MCF 10A (cell line): ENCODE data around the gene MIA. TPM values are rescaled to one million over a fixed set of nuclear protein-coding genes. Genes with fewer than 3 reads are reported as not detected.

Experiments
- BruUV-seq: library from RNA; stranded (reverse); fragments of 400-500 nt; replicated peaks from 2 replicates; lab custom pipeline; 2021; lab: Mats Ljungman, UMichigan
- CTCF ChIA-PET: fragments of 300-600 bp; sonication (Branson Sonifier 250); formaldehyde crosslinking; extraction: SDS; loops from one replicate; lab custom pipeline; 2021; ENCODE audit warnings: antibody characterized with exemption, inconsistent platforms; lab: Yijun Ruan, JAX
- POLR2A ChIA-PET: fragments of 300-600, 350-650 bp; sonication (Branson Sonifier 250); formaldehyde crosslinking; extraction: SDS; loops from one replicate; lab custom pipeline; 2020; ENCODE audit warnings: antibody characterized with exemption, inconsistent platforms; lab: Yijun Ruan, JAX
- DNase-seq: peaks from one replicate; pipeline ENCODE4 v3.0.0-alpha.2; 2018; ENCODE audit not compliant: unreplicated experiment
- H3K27ac Mint-ChIP-seq: one replicate; pipeline ENCODE4 v1.8.0; 2022; ENCODE audit warnings: mild to moderate bottlenecking, low read depth, mixed read lengths; ENCODE audit not compliant: unreplicated experiment
- H3K27me3 Mint-ChIP-seq: one replicate; pipeline ENCODE4 v1.8.0; 2022; ENCODE audit warnings: mixed read lengths; ENCODE audit not compliant: insufficient read depth, unreplicated experiment
- H3K36me3 Mint-ChIP-seq: one replicate; pipeline ENCODE4 v1.8.0; 2022; ENCODE audit warnings: mild to moderate bottlenecking, moderate library complexity, mixed read lengths; ENCODE audit not compliant: insufficient read depth, unreplicated experiment
- H3K4me1 Mint-ChIP-seq: one replicate; pipeline ENCODE4 v1.8.0; 2022; ENCODE audit warnings: mixed read lengths; ENCODE audit not compliant: insufficient read depth, unreplicated experiment
- H3K4me3 Mint-ChIP-seq: one replicate; pipeline ENCODE4 v1.8.0; 2022; ENCODE audit warnings: mild to moderate bottlenecking, moderate library complexity, mixed read lengths; ENCODE audit not compliant: unreplicated experiment
- H3K9me3 Mint-ChIP-seq: one replicate; pipeline ENCODE4 v1.8.0; 2022; ENCODE audit warnings: mixed read lengths; ENCODE audit not compliant: unreplicated experiment
- intact Hi-C: fragments of 100-400 bp; cut with micrococcal nuclease; formaldehyde crosslinking; loops from 2 replicates; pipeline ENCODE4 v1.14.1; 2022
- total RNA-seq: library from RNA; stranded (reverse); gene quantifications from 2 replicates; pipeline ENCODE4 v1.2.3, GENCODE V29; 2022
- TF ChIP-seq, protein P1 (sequence below): fragments of 200-600 bp; IDR thresholded peaks from one replicate; pipeline ENCODE4 v1.8.0; 2022; ENCODE audit warnings: antibody characterized with exemption, mild to moderate bottlenecking; ENCODE audit not compliant: unreplicated experiment

MIA gene
- total RNA-seq, 1 experiment from 2014 or later, result 0.70 TPM

DNA sequence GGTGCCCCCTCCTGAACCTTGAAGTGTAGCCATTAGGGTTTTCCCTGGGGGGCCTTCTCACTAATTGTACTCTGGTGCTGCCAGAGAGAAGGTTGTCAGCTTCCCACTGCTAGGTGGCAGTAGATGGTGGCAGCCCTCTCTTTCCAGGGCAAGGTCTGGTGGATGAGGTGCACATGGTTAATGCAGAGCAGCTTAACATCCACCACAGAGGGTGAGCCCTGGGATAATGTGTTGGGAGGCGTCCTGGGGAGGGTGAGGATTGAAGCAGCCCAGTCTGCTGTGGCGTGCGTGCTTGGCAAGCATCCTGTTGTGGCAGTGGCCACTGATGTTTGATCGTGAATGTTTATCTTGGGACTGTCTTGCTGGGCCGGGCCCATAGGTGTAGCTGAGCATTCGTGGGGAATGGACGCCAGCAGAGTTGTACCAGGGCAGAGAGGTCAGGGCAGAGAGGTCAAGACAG lies 29.5 kb downstream of the MIA start:
- no peaks in the 10 kb centered on the region for H3K27me3 Mint-ChIP-seq
- BruUV-seq, result no TSS peak
- H3K27ac Mint-ChIP-seq, result no peak overlapping the region
- TF ChIP-seq, protein P1, sequence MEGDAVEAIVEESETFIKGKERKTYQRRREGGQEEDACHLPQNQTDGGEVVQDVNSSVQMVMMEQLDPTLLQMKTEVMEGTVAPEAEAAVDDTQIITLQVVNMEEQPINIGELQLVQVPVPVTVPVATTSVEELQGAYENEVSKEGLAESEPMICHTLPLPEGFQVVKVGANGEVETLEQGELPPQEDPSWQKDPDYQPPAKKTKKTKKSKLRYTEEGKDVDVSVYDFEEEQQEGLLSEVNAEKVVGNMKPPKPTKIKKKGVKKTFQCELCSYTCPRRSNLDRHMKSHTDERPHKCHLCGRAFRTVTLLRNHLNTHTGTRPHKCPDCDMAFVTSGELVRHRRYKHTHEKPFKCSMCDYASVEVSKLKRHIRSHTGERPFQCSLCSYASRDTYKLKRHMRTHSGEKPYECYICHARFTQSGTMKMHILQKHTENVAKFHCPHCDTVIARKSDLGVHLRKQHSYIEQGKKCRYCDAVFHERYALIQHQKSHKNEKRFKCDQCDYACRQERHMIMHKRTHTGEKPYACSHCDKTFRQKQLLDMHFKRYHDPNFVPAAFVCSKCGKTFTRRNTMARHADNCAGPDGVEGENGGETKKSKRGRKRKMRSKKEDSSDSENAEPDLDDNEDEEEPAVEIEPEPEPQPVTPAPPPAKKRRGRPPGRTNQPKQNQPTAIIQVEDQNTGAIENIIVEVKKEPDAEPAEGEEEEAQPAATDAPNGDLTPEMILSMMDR, result no peak
- peaks cover 52% of the 10 kb centered on the region for H3K4me1 Mint-ChIP-seq
- intact Hi-C loops, result no loop called here
- H3K36me3 Mint-ChIP-seq, result peaks cover 32% of the 10 kb centered on the region
- no peaks in the 10 kb centered on the region for H3K9me3 Mint-ChIP-seq
- ChIA-PET POLR2A (interaction anchor here (0.7 to 1.4 kb wide), 2 partner anchors 27 to 88 kb away, joined by 3 to 5 read pairs; partner anchors contain the start of genes COQ8B, ITPKC and RAB4B), CTCF (interaction anchor here (0.7 kb wide), 1 partner anchor 263 kb away, joined by 3 read pairs; no protein-coding TSS in a partner anchor)
- no peak for DNase-seq
- no peak overlapping the region for H3K4me3 Mint-ChIP-seq

DNA sequence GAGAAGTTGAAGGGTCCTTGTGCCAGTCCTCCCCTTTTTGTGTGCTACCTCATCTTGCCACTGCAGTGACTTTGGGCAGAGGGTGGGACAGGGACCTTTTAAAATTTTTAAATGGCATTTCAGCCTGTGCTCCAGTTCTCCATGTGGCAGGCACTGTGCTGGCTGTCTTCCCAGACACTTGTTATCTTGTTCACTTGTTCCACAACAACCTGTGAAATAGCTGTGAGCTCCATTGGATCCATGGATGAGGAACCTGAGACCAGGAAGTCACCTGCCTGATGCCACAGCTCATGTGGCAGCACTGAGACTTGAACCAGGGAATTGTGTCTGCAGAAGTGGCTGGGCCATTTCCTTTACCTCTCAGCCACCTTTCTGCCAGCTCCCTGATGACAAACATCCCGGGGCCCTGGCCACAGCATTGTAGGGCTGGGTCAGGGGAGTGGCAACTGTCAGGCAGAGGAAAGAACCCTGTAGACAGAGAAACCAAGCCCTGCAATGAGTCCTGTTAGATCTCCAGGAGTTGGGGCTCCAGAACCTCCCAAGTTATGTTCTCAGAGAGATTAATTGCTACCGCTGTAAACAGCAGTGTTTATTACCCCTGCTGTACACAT lies 30.0 kb downstream of the MIA start:
- ChIA-PET POLR2A (interaction anchor here (0.7 to 1.4 kb wide), 2 partner anchors 27 to 89 kb away, joined by 3 to 5 read pairs; partner anchors contain the start of genes COQ8B, ITPKC and RAB4B), CTCF (interaction anchor here (0.5 to 1.8 kb wide), 4 partner anchors 14 to 262 kb away, joined by 3 to 9 read pairs (median 4); no protein-coding TSS in a partner anchor)
- TF ChIP-seq, protein P1, result no peak
- Mint-ChIP-seq H3K36me3 (peaks cover 32% of the 10 kb centered on the region), H3K27me3 (no peaks in the 10 kb centered on the region), H3K4me1 (peaks cover 47% of the 10 kb centered on the region), H3K4me3 (no peak overlapping the region), H3K9me3 (no peaks in the 10 kb centered on the region), H3K27ac (no peak overlapping the region)
- intact Hi-C loops, result no loop called here
- no peak for DNase-seq
- BruUV-seq, result no TSS peak

DNA sequence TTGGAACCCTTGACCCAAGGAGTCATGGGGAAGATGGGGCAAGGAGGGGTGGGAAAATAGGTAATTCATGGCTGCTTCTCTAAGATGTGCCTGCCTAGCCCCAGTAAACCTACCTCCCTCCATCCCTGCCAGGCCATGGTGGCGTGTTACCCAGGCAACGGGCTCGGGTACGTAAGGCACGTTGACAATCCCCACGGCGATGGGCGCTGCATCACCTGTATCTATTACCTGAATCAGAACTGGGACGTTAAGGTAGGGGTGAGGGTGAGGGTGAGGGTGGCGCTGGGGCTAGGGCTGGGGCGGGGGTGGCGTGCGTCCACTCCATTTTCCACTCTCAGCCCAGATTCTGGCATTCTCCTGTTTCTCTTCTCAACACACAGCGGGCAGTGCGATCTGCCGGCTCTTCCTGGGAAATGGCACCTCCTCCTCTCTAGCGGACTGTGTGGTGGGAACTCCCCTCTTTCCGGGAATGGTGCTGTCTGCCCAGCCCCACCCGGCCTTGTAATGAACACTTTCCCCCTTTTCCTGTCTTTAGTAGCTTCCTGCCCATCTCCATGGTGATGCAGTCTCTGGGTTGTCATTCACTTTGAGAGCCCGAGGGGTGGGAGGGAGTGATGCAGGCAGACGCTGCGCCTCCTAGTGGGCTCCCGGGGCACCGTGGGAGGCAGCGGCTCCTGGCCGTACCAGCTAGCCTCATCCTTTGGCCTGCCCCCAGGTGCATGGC lies 31.3 kb downstream of the MIA start:
- POLR2A ChIA-PET, result interaction anchor here (1.3 to 1.4 kb wide), 2 partner anchors 13 to 90 kb away, joined by 5 read pairs; partner anchors contain the start of genes COQ8B and ITPKC

More for the DNA sequence above, 31.3 kb downstream of the MIA start:
- CTCF ChIA-PET, result interaction anchor here (0.7 to 1.8 kb wide), 6 partner anchors 11 to 523 kb away, joined by 3 to 9 read pairs (median 4); no protein-coding TSS in a partner anchor
- Mint-ChIP-seq H3K4me3 (no peak overlapping the region), H3K4me1 (peaks cover 46% of the 10 kb centered on the region), H3K36me3 (peaks cover 25% of the 10 kb centered on the region), H3K27ac (no peak overlapping the region), H3K9me3 (no peaks in the 10 kb centered on the region), H3K27me3 (no peaks in the 10 kb centered on the region)
- DNase-seq, result peak; percentile 65
- TF ChIP-seq, protein P1, result peak; percentile 78
- intact Hi-C loops, result no loop called here
- no TSS peak for BruUV-seq
